Testis (tissue), 3 donors: ENCODE results near the gene FOXN4. TPM values are rescaled to one million over a fixed set of nuclear protein-coding genes. Genes with fewer than 3 reads are reported as not detected.

ENCODE experiments used
- DNase-seq: peaks from one replicate; pipeline ENCODE4 v3.0.0-alpha.2; 2019
- H3K27ac ChIP-seq, 2 donors: fragments of 200-600 bp; sonication (generic); one replicate each; pipeline ENCODE4 v1.5.1; 2019
- H3K27me3 ChIP-seq: fragments of 200-600 bp; sonication (generic); one replicate; pipeline ENCODE4 v1.5.1; 2019
- H3K36me3 ChIP-seq: fragments of 200-600 bp; sonication (generic); one replicate; pipeline ENCODE4 v1.5.1; 2017; ENCODE audit warnings: low read depth; ENCODE audit errors: missing control alignments
- H3K4me1 ChIP-seq: fragments of 200-600 bp; sonication (generic); one replicate; pipeline ENCODE4 v1.5.1; 2019
- H3K4me3 ChIP-seq, 2 donors: fragments of 200-600 bp; sonication (generic); one replicate each; pipeline ENCODE4 v1.5.1; 2017 to 2019
- H3K9me3 ChIP-seq: fragments of 200-600 bp; sonication (generic); one replicate; pipeline ENCODE4 v1.5.1; 2017
- POLR2A ChIP-seq: fragments of 450-650 bp; IDR thresholded peaks from one replicate; pipeline ENCODE4 v1.6.1; 2017; ENCODE audit warnings: antibody characterized with exemption, mild to moderate bottlenecking, moderate library complexity
- WGBS, 2 donors: methylation state at CpG; one replicate each; pipeline ENCODE4 v1.1.5; 2018; 5-methylcytosine and 5-hydroxymethylcytosine counted together
- intact Hi-C: fragments of 100-400 bp; cut with DNase I; formaldehyde crosslinking; loops from one replicate; pipeline ENCODE4 v1.15.1; 2023; ENCODE audit warnings: low total_unique reads
- polyA plus RNA-seq: library from polyadenylated mRNA; stranded (reverse); fragments of 350-450 nt; fragmentation: Illumina TruSeq; extraction: RNeasy Lipid Tissue Mini Kit (QIAGEN cat#74804); gene quantifications from one replicate; pipeline ENCODE4 v1.2.3, GENCODE V29; 2014; ENCODE audit warnings: low read depth, low replicate concordance; ENCODE audit not compliant: insufficient read depth
- total RNA-seq, 2 donors: library from RNA; depleted of rRNA; stranded (reverse); fragments of >200 nt; gene quantifications; one replicate each; pipeline ENCODE4 v1.2.3, GENCODE V29; 2016
- TF ChIP-seq, protein P1 (sequence below), 3 experiments: fragments of 450-650 bp in 2 of 3; fragments of 200-600 bp in 1 of 3; sonication (generic) in 1 of 3; IDR thresholded peaks; one replicate each; pipeline ENCODE4 v1.5.1; 2016 to 2019; ENCODE audit warnings: antibody characterized with exemption in 3 of 3, mild to moderate bottlenecking in 2 of 3, moderate library complexity in 1 of 3

FOXN4 gene
- total and polyA plus RNA-seq, 3 donors from 2014 or later, result 7.8 to 17.1 (median 9.0) TPM

DNA sequence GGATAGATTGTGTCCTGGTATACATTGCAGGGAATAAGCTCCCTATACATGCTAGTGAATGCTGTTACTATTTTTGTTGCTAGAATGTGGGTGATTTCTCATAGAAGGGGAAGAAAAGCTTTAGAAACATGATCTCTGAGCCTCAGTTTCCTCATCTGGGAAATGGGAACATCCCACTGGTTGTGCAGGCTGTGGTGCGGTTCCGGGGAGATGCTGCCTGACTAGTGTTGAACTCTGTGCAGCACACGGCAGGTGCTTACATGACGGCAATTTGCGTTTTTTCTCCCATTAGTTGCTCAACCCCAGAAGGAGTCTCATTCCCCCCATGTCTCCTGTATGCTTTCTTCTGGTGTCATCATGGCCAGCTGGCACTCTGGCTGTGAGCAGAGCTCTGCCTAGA is 32.9 kb downstream of the FOXN4 start:
- Histone ChIP-seq H3K4me3 (no peak overlapping the region), H3K9me3 (no peaks in the 10 kb centered on the region), H3K36me3 (no peaks in the 10 kb centered on the region), H3K27ac (no peak overlapping the region), H3K27me3 (no peaks in the 10 kb centered on the region), H3K4me1 (peaks cover 11% of the 10 kb centered on the region)
- 91 to 94% methylated on average over 5 of the region's 5 CpGs for WGBS, 2 donors
- TF ChIP-seq, protein P1, sequence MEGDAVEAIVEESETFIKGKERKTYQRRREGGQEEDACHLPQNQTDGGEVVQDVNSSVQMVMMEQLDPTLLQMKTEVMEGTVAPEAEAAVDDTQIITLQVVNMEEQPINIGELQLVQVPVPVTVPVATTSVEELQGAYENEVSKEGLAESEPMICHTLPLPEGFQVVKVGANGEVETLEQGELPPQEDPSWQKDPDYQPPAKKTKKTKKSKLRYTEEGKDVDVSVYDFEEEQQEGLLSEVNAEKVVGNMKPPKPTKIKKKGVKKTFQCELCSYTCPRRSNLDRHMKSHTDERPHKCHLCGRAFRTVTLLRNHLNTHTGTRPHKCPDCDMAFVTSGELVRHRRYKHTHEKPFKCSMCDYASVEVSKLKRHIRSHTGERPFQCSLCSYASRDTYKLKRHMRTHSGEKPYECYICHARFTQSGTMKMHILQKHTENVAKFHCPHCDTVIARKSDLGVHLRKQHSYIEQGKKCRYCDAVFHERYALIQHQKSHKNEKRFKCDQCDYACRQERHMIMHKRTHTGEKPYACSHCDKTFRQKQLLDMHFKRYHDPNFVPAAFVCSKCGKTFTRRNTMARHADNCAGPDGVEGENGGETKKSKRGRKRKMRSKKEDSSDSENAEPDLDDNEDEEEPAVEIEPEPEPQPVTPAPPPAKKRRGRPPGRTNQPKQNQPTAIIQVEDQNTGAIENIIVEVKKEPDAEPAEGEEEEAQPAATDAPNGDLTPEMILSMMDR (IDR thresholded peaks at IDR 0.05), result no peak
- TF ChIP-seq POLR2A, result no peak
- intact Hi-C loops, result no loop called here
- no peak for DNase-seq

DNA sequence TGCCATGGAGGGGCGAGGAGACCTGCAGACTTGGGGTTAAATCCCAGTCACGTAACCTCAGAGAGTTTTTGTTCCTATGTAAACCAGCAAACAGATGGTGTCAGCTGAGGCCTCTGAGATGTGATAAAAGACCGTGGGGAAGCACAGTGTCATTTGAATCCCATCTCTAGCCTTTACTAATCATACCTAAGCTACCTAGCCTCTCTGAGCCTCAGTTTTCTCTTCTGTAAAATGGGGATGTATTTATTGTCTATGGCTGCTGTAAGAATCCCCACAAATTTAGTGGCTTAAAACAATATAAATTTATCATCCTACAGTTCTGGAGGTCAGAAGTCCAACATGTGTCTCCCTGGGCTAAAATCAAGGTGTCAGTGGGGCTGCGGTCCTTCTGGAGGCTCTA is 33.9 kb downstream of the FOXN4 start:
- DNase-seq, result no peak
- H3K27ac ChIP-seq, result no peak overlapping the region
- intact Hi-C loops, result no loop called here
- H3K4me1 ChIP-seq, result peaks cover 11% of the 10 kb centered on the region
- H3K9me3 ChIP-seq, result no peaks in the 10 kb centered on the region
- TF ChIP-seq, protein P1 (IDR thresholded peaks at IDR 0.05), result no peak
- TF ChIP-seq POLR2A, result no peak
- H3K27me3 ChIP-seq, result no peaks in the 10 kb centered on the region
- H3K4me3 ChIP-seq, result no peak overlapping the region
- WGBS, 2 donors, result 88 to 92% methylated on average over 4 of the region's 4 CpGs
- no peaks in the 10 kb centered on the region for H3K36me3 ChIP-seq

DNA sequence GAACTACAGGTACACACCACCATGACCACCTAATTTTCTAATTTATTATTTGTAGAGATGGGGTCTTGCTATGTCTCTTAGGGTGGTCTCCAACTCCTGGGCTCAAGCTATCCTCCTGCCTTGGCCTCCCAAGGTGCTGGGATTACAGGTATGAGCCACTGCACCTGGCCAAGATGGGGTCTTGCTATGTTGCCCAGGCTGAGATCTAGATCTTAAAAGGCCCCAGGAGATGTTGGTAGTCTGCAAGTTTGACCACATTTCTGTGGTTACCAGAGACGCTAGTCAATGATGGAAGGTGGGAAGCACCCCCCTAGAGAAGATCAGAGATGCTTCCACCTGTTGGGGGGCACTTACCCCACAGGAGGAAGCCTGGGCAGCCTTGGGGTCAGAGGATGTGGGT is 34.7 kb downstream of the FOXN4 start:
- Histone ChIP-seq H3K27me3 (no peaks in the 10 kb centered on the region), H3K27ac (no peak overlapping the region), H3K36me3 (no peaks in the 10 kb centered on the region), H3K4me1 (peaks cover 11% of the 10 kb centered on the region), H3K9me3 (no peaks in the 10 kb centered on the region), H3K4me3 (no peak overlapping the region)
- no peak for TF ChIP-seq POLR2A
- TF ChIP-seq, protein P1 (IDR thresholded peaks at IDR 0.05), result no peak
- intact Hi-C loops, result no loop called here
- no peak for DNase-seq
- WGBS, 2 donors, result 71 to 100% methylated on average over 1 of the region's 1 CpG

DNA sequence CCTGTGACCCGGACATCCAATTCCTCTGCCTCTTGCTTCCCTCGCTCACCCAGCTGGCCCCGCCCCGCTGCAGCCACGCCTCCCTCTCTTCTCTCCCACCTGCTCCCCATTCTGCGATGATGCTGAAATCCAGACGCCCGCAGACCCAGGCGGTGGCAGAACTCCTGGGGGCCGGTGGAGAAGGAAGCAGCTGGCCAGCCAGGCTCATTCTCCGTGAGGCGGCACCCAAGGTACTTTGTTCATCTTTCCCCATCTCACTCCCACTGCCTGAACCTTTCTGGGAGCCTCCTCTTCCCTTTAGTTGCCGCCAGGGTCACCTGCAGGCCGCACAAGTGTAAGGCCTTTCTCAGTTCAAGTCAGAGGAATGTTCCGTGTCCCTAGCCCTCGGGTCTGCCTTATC is 35.7 kb downstream of the FOXN4 start:
- Histone ChIP-seq H3K27me3 (no peaks in the 10 kb centered on the region), H3K4me1 (peaks cover 8% of the 10 kb centered on the region), H3K36me3 (no peaks in the 10 kb centered on the region), H3K27ac (no peak overlapping the region), H3K4me3 (no peak overlapping the region), H3K9me3 (no peaks in the 10 kb centered on the region)
- no peak for TF ChIP-seq POLR2A
- TF ChIP-seq, protein P1 (IDR thresholded peaks at IDR 0.05), result no peak
- DNase-seq, result no peak
- WGBS, 2 donors, result 59 to 67% methylated on average over 15 to 16 of the region's 16 CpGs
- intact Hi-C loops, result no loop called here

DNA sequence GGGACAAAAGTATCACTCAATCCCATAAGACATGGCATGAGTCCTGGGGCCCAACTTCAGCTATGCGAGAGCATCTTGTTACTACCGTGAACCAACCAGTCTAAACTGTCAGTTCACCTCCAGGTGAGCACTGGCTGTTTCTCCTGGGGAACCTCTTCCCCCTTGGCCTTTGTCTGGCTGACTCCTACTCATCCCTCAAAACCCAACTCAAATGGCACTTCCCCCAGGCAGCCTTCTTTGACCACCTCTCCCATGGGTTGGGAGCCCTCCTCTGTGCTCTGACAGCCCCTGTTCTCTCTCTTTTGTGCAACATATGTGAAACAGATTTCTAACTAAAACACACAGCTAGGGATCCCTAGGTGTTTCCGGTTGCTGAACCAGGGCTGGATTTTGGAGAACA is 37.7 kb downstream of the FOXN4 start:
- WGBS, 2 donors, result 93 to 98% methylated on average over 3 of the region's 3 CpGs
- no peak overlapping the region for H3K4me3 ChIP-seq
- TF ChIP-seq, protein P1 (IDR thresholded peaks at IDR 0.05), result no peak
- H3K9me3 ChIP-seq, result no peaks in the 10 kb centered on the region
- no peaks in the 10 kb centered on the region for H3K4me1 ChIP-seq
- H3K36me3 ChIP-seq, result no peaks in the 10 kb centered on the region
- DNase-seq, result no peak
- intact Hi-C loops, result no loop called here
- no peaks in the 10 kb centered on the region for H3K27me3 ChIP-seq
- no peak overlapping the region for H3K27ac ChIP-seq
